KG1 (cell line): ENCODE results near the gene TRABD.
"Not testable (repeated sequence)": the region's sequence is repeated elsewhere in the genome, so short reads cannot be mapped to it uniquely, and the experiment has no call there.

Experiments
- DNase-seq: peaks from one replicate; lab custom pipeline; 2025; lab: John Stamatoyannopoulos, UW

Gene TRABD

GRCh38 chr22:50153056-50153755, 32.5 kb upstream of the TRABD start:
- DNase-seq: no peak

DNA sequence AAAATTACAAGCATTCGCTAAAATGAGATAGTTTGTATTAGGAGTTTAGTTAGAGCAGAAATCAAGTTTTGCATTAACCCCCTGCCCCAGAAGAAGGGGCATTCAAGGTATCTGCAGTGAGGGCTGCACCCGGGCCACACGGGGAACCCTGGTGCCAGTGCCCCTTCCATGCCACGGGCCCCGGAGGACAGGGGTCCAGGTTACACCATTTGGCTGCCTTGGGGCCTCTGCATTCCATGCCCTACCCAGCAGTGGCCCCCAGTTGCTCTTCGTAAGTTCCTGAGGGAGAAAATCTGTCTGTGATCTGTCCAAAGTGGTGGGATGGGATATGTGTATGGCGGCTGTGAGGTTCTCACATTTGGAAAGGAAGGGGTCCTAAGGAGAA, 32.0 kb upstream of the TRABD start:
- no peak for DNase-seq

DNA sequence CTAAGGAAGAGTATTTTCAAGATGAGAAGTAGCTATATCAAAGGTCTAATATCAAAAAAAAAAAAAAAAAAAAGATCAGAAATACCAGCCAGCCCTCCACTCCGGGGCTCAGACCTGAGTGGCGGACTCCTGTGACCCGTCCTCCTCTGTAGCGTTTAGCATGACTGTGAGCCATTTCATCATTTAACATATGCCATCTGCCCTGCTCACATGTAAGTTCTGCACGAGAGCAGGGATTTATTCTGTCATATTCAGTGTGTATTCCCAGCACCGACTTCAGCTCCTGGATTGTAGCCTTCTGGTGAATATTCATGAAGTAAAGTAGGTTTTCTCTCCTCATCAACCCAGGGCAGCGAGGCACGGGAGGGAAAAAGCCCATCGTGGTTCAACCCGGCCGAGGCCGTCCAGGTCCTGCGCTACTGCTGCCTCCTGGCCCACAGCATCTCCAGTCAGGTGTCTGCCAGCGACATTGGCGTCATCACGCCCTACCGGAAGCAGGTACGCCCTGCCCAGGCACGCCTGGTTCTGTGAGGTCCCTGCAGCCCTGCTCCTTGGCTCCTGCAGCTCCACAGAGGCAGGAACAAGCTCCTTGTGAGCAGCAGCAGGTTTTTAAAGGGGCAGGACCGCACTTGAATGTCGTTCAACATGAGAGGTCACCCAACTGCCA, 27.9 kb upstream of the TRABD start:
- DNase-seq: no peak

- no peak for DNase-seq
Measured at GRCh38 chr22:50160947-50161346, 24.8 kb upstream of the TRABD start.

DNA sequence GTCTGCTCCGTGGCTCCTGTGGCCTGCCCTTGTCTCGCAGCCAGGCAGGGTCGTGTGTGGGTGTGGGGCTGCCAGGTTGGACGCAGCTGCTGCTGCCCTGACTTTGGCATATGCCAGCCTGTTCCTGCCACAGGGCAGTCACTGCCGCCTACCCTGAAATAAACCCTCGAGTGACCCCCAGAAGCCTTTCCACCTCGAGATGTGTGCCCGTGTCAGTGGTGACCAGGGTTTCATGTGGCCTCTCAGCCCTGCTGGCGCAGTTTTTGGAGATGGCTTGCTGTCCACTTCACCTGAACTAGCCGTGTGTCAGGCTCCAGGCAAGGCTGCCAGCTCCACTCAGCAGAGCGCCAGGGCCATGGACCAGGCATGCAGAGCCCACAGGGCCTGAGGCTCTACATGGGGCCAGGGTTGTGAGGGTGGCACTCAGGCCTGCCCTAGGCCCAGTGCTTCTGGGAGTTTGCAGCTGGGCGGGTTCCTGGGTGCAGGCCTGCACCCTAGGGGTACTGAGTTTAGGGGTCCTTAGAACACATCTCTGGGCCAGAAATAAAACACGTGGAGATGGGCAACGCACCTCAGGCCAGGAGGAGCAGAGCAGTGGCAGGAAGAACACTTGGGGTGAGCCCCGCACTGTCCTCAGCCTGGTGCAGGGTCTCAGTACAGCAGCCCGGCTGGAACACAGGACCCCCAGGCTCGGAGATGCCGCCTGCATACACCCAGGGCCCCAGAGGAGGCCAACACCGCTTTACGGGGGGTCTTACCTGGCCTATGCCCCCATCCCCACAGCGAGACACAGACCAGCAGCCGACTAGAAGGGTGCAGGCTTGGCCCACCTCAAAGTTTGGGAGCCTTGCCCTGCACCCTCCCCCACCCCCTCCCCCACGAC, 24.0 kb upstream of the TRABD start:
- no peak for DNase-seq

DNA sequence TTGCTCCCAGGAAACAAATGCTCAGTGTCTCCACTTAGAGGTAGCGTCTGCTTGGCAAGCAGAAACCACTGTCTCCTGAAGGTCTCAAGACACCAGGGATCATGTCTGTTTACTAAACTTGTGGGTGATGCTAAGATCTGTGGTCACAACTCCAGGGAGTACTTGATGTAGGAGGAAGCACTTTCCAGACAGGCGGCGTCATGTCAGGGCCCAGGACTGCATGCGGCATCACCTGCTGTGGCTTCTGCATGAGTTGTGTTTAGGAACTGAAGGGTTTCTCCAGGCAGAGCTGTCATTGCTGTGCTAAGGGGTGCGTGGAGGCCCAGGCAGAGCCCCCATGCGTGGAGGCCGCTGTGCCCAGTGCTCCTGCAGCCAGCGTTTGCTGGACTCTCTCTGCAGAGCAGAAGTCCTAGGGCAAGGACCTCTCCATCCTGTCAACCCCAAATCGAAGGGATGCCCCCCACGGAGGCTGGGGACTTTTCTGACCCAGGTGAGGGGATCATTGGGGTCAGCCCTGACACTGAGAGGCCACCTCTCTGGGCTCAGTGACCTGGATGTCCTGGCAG, 23.2 kb upstream of the TRABD start:
- no peak for DNase-seq

DNA sequence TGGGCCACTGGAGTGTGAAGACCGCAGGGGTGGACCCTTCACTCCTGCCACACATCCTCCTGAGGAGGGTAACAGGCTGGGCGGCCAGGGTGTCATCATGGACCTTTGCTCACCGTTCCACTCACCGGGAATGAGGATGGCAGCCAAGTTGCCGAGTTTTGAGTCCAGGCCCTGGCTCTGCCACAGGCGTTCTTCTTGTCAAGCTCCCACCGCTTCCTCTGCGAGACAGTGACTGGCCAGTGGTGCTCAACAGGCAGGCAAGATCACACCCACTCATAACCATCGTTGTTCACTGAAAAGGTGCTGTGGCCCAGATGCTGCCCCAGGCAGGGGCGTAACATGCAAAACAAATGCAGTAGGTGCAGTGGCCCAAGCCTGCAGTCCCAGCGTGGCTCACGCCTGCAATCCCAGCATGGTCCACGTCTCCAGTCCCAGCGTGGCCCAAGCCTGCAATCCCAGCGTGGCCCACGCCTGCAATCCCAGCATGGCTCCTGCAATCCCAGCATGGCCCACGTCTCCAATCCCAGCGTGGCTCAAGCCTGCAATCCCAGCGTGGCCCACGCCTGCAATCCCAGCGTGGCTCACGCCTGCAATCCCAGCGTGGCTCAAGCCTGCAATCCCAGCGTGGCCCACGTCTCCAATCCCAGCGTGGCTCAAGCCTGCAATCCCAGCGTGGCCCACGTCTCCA, 20.1 kb upstream of the TRABD start:
- no peak for DNase-seq

- no peak for DNase-seq
Measured at GRCh38 chr22:50167689-50168489, 17.8 kb upstream of the TRABD start.

DNA sequence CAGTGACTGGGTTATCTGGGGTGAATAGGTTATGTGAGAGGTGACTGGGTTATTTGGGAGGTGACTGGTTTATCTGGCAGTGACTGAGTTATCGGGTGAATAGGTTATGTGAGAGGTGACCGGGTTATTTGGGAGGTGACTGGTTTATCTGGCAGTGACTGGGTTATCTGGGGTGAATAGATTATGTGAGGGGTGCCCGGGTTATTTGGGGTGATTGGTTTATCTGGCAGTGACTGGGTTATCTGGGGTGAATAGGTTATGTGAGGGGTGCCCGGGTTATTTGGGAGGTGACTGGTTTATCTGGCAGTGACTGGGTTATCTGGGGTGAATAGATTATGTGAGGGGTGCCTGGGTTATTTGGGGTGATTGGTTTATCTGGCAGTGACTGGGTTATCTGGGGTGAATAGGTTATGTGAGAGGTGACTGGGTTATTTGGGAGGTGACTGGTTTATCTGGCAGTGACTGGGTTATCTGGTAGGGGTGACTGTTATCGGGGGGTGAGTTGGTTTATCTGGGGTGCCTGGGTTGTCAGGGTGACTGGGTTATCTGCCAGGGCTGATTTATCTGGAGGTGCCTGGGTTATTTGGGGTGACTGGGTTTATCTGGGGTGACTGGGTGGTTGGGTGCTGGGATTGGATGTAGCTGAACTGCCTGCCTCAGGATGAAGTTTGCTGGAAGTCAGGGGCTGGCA, 17.1 kb upstream of the TRABD start:
- DNase-seq: not testable (repeated sequence)

DNA sequence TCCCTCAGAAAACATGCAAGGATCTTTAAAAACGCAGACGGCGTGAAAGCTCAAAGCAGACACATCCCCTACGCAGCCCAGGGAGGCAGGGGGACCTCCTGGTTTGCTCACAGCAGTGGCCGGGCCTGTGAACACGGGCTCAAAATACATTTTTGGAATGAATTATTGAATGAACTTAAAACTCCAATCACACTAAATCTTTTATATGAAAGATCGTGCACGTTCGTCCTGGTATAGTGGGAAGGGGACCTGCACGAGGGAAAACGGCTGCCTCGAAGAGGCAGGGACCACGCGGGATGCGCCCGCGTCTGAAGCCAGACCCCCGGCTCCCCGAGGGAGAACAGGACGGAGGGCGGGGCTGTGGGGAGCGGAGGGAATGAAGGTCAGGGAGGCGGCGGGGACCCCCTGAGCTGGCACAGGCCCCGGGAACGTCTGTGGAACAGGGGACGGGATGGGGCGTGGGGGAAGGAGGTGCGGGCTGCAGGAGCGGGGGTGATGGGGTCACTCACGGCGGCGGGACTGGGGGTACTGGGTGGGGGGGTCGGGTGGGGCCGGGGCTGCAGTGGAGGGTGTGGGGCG, 16.4 kb upstream of the TRABD start:
- no peak for DNase-seq

- DNase-seq: no peak
Measured at GRCh38 chr22:50169774-50170341, 15.9 kb upstream of the TRABD start.

GRCh38 chr22:50170453-50171318, 15.0 kb upstream of the TRABD start, which contains the start of gene PANX2:
Gene PANX2 (plus strand): TSS chr22:50170731. CDS start chr22:50170731, 0 bp downstream.
- DNase-seq: no peak

DNA sequence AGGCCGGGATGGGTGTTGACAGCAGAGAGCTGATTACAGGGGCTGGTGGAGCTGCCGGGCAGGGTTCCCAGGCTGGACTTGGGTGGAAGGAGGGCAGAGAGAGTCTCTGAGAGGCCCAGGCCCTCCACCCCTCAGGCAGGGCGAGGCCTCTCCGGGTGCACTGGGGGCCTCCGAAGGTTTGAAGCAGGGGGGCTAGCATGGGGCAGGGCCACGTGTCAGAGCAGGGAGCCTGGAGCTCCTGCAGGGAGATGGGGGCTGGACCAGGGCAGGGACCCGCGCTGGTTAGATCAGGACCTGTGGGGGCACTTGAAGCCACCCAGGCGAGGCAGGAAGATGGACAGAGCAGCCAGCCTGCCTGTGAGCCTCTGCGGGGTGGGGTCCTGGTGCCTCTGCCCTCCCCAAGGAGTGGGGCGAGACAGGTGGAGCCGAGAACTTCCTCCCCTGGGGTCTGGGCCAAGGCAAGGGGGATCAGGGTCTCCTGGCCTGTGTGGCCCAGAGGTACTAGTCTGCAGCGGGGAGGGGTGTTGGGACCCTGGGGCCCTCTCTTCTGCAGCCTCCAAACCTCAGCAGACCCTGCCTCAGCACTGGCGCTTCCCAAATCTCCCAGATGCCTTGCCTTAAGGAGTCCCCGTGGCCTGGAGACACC, 14.3 kb upstream of the TRABD start:
- no peak for DNase-seq

- DNase-seq: no peak
Measured at GRCh38 chr22:50171965-50172421, 13.7 kb upstream of the TRABD start.

DNA sequence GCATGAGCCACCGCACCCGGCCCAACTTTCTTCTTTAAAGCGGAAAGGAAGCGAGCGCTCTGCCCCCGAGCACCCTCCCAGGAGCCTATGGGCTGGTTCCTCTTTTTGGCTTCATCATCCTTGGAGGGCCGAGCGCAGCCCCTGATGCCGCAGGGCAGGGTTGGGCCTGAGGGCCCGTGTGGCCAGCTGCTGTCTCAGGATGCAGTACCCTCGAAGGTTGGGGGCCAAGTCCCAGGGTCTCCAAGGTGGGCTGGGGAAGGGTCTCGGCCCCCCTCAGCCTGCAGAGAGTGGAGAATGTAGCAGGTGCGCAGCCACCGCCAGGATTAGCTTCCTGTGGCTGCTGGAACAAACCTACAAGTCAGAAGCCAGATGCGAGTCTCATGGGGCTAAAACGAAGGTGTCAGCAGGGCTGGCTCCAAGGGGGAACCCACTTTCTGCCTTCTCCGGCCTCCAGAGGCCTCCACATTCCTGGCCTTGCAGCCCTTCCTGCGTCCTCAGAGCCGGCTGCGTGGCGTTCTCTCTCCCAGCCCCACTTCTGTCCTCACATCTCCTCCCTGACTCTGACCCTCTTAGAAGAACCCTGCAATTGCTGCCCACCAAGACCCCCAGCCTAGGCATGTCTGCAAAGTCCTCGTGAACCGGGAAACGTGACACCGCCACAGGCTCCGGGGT, 12.3 kb upstream of the TRABD start:
- DNase-seq: no peak

GRCh38 chr22:50173983-50174355, 11.7 kb upstream of the TRABD start:
- DNase-seq: no peak

DNA sequence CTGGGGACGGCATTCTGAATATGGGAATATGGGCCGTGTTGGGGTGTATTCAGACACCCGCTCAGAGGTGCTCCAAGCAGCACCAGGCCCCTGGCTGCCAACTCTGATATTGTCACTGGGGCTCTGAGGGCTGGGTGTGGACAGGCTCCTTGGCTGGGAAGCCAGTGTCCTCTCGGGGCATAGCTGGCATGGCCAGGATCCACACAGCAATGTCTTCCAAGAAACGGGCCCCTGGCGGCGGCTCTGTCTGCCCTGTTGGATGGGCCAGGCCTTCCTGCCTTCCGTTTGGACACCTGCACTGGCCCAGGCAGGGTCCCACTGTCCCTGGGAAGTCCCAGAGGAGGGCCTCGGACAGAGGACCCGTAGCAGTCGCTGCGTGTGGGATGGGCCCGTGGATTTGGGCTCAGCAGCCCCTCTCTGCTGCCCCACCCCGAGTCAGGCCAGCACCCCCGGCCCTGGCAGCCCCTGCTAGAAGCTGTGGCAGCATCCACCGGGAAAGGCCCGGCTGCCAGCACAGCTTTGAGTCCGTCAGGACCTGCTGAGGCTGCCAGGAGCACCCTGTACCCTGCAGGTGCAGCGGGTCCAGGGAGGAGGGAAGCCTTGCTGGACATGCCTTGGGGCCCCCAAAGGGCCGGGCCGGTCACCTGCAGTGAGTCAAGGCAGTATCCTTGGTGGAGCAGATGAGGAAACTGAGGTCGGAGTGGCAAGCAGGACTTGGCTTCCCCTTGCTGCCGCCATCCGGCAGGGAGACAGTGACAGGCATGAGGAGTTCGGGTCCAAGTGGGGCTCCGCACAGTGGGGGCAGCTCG, 11.1 kb upstream of the TRABD start:
- no peak for DNase-seq
